Measurements from ENCODE around the gene MRPL36.
"Not testable (repeated sequence)": the region's sequence is repeated elsewhere in the genome, so short reads cannot be mapped to it uniquely, and the experiment has no call there.

MRPL36 gene

DNA sequence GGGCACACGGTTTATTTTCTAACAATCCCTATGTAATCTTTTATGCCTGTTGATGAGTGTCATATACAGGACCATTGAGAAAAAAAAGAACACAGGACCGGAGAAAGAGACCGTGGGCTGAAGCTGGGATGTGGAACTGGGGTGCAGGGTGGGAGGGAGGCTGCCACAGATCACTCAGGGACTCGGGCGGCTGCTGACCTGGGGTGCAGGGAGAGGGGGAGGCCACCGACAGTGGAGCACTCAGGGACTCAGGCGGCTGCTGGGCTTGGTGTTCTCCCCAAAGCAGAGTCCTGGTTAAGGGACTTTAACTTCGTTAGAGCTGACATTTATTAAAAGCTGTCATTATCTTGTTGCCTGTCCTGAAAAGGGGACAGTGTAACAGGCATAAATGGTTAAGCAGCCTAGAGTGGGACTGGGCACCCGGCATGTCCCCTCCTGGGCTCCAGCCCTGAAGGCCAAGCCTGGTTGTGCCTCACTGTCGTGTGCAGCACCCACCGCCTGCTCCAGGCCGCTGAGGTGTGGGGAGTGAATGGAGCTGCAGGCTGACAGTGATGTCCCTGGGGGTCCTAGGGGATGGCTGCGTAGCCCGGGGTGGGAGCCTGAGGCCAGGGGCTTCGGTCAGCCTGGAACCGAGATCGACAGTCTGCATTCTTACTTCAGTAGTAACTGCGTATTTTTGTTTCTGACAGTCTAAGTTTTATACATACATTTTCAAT, 15.6 kb upstream of the MRPL36 start:
- no peak for DNase-seq (ENCODE audit: low read depth in 3 of 3)

DNA sequence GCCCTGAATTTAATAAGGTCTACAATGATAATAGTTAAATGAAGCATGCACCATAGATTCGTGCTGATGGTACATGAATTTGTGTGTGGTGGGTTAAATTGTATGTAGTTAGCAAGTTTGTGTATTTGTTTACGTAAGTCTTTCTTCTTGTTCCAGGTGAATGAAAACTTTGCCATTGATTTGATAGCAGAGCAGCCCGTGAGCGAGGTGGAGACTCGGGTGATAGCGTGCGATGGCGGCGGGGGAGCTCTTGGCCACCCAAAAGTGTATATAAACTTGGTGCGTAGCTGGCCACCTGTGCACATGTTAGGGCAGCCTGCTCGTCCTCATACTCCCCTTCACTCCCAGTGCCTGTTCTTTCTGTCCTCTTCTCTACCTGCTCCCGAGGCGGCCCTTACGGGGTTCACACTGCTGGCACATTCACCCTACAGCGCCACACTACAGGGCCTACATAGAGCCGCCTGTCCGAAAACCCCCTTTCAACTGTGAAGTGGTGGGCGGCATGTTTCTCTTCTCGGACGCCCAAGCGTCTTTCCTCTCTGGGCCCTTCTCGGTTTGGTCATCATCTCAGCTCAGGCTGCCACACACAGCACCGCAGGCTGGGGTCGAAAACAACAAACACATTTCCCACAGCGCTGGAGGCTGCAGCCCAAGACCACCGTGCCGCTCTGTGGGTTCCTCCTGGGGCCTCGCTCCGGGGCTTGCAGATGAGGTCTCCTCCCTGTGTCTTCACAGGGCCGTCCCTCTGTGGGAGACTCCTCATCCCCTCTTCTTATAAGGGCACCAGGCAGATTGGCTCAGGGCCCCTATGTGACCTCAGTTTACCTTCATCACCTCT, 14.8 kb upstream of the MRPL36 start:
- DNase-seq (ENCODE audit: low read depth in 3 of 3), result no peak

DNA sequence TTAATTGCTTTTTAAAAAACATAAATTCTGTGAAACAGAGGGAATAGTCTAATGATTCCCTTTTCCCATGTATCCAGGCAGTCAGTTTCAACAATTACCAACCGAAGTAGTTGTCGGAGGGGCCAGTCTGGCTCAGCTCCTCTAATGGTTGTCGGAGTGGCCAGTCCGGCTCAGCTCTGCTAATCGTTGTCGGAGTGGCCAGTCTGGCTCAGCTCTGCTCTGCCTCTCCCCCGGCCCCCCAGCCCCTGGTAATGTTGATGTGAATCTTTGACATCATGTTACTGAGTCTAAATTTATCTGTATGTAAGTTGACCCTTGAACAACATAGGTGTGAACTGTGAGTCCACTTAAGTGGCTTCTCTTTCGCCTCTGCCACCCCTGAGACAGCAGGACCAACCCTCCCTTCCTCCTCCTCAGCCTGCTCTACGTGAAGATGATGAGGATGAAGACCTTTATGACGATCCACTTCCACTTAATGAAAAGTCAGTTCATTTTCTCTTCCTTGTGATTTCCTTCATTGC, 11.0 kb upstream of the MRPL36 start:
- DNase-seq (ENCODE audit: low read depth in 3 of 3), result no peak

DNA sequence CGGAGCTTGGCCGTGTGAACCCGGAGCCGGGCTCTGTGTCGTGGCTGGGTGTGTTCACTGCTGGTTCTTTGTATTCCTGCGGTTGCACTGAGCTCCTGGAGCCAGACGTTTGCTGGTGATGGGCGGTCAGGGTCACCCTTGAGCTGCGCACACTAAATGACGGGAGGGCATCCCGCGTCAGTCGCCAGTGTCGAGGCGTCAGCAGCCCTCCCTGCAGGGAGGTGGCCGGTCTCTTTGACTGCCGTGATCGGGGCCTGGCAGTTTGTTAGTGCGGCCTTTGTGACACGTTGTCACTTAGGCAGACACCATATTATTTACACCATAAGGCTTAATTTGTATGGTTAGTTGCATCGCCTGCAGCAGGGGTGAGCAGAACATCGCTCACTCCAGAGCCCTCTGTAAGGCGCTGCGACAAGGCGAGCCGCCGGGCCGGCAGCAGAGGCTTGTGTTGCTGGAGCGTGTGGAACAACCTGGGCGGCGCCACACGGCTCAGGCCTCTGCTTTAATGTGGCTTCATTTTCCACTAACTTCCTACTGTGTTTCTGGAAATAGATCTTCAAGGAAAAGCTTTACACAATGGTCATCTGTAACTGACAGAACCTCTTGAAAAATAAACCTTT, 9.9 kb upstream of the MRPL36 start:
- DNase-seq (ENCODE audit: low read depth in 3 of 3), result no peak

DNA sequence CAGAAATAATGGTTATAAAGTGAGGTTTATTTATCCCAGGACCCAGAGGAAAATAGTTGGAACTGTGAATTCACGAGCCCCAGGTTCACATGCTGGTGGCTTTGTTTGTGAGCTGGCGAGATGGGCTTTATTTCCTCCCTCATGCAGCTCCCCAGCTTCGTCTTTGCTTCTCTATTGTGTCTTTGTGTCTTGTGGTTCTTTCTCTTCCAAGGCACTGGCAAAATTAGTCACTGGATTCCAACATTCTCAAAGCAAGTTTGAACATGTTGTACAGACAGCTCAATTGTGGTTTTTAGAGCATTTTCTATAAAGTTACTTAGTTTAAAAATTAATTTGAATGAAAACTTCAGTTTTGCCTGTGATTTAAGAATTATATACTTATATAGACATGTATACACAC, 8.8 kb upstream of the MRPL36 start:
- no peak for DNase-seq (ENCODE audit: low read depth in 3 of 3)

DNA sequence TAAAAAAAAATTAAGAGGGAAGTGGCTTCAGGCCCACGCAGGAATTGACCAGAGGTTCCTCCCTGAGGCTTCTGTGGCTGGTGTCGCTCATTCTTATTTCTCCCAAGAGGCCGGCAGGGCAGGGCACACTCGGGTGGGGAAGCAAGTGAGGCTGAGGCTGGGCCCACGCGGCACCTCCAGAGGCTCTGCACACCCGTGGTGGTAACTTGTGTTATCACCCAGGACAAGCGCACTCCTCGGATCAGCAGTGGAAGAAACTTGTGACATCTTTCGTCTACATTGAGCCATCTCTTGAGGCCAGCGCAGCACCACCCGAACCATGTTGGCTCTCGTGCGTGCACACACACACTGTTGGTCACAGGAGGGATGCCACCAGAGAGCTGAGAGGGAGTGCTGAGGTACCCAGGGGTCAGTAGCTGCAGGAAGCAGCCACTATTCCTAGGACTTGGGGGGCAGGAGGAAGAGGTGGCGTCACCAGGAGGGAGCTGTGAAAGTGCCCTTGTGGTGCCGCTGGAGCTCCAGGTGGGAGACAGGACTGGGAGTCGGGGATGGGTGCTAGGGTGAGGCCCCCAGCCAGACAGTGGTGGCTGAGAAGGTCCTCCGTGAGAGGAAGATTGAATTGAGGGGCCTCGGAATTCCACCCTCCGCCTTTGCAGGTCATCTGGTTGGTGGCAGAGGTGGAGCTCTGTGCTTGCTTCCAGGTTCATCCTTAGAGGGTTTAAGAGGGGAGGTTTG, 8.0 kb upstream of the MRPL36 start:
- no peak for DNase-seq (ENCODE audit: low read depth in 3 of 3)

DNA sequence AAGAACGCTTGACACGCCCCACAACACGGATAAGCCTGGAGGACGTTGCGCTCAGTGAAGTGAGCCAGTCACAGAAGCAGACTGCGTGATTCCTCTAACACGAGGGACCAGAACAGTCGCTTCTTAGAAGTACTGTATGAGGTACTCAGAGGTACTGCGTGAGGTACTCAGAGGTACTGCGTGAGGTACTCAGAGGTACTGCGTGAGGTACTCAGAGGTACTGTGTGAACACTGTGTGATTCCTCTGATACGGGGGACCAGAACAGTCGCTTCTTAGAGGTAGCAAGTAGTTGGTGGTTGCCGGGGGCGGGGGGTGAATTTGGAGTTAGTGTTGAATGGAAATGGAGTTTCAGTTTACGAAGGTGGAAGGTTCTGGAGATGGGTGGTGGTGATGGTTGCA, 7.3 kb upstream of the MRPL36 start:
- no peak for DNase-seq (ENCODE audit: low read depth in 3 of 3)

DNA sequence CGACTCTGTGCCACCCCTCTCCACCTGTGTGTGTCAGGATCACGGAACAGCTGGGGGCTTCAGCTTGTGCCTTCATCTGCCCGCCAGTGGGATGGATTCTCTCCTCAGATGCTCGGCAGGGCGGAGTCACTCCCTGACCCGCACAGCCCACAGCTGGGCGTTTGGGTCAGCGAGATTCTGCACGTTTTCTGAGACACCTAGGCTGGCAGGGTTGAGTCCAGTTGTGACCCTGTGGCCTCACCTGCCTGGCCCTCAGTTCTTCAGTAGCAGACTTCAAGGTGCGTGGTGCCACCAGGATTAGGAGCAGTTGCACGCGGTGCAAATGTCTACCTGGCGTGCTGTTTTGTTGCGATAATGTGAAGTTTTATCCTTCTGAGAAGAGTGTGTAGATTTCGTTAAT, 6.6 kb upstream of the MRPL36 start:
- DNase-seq (ENCODE audit: low read depth in 3 of 3), result no peak

DNA sequence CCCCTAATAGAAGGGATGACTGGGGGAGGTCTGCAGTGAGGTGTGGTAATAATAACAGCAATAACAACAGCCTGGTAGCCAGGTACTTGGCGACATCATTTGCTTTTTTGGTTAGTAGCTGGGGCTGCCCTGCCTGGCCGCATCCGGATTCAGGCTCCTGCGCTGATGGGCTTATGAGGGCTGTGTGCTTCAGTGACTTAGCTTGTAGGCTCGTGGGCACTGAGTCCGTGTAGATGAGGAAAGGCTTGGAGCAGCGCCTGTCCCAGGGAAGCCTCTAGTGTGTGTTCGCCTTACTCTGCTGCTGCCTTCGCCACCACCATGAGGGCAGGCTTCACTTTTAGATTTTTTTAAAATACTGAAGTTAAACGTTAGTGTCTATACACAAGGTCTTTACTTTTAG, 6.1 kb upstream of the MRPL36 start:
- DNase-seq (ENCODE audit: low read depth in 3 of 3), result no peak

DNA sequence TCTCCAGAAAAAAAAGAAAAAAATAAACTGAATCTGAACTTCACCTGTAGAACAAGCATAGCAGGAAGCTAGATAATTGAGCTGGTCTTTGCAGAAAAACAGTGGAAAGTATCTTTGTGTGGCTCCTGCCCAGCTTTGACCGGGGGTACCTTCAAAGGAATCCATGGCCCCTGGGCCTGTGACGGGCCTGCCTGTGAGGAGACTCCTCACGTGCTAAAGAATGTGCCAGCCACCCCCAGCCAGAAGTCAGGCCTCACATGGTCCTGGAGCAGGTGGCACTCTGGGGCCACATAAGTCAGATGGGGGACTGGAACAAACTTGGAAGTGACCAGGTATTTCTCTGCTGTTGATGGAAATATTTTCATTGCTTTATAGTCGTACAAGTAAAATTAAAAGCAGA, 5.7 kb upstream of the MRPL36 start:
- DNase-seq (ENCODE audit: low read depth in 3 of 3), result no peak

DNA sequence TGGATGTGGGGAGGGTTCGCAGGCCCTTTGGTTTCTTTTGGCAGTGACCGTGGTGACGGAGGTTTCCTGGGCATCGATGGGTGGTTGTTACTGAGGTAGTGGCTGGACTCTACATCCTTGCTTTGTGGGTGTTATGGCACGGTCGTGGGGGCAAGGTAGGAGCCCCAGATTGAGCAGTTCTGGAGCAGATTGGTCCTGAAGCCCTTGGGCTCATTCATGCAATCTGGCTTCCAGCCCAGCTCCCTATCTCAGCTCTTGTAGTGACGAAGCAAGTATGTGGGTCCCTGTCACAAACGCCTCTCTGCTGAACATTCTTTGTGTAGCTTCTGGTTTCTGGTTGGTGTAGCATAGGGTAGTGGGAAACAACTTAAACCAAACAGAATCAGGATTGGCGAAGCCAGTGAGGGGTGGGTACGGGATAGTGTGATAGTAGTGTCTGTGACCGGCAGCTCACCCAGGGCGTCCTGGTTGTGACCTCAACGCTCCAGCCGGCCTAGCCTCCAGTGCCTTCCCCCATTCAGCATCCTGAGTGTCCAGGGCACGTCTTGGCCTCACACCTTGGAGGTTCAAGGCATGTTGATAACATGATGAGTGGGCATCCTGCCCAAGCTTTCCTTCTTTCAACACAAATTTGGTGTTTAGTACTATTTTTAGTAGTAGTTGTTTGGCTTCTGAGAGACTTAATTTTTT, 4.5 kb upstream of the MRPL36 start:
- DNase-seq (ENCODE audit: low read depth in 3 of 3), result no peak

DNA sequence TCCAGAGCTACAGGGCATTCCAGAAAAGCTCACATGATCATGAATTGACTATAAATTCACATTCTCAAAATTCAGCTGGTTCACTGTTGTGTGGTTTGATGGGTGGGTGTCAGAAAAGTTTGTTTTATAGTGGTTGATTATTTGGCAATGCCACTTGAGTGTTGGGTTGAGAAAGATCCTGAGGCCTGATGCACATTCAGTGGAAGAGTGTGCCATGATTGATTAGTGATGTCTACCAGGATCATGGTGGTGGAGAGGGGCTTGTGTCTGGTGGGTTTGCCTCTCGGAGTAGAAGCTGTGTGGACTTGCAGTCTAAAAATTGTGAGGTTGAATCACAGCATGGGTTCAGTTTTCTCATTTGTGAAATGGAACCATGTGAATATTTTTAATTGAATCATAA, 3.6 kb upstream of the MRPL36 start:
- DNase-seq (ENCODE audit: low read depth in 3 of 3), result no peak

DNA sequence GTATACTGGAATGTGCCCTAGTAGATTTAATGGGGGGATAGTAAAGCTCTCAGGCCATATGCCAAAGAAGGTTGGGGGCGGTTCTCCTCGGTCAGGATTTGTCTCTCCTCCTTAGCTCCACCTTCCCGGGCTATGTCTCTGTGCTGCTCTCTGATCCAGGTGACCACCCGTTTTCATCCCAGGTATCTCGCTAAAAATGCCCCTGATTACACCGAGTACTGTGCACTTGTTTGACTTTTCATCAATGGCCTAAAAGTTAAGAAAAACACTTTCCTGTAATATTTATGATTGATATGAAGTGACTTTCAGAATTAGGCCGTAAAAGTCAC, 2.3 kb upstream of the MRPL36 start:
- DNase-seq (ENCODE audit: low read depth in 3 of 3), result no peak

DNA sequence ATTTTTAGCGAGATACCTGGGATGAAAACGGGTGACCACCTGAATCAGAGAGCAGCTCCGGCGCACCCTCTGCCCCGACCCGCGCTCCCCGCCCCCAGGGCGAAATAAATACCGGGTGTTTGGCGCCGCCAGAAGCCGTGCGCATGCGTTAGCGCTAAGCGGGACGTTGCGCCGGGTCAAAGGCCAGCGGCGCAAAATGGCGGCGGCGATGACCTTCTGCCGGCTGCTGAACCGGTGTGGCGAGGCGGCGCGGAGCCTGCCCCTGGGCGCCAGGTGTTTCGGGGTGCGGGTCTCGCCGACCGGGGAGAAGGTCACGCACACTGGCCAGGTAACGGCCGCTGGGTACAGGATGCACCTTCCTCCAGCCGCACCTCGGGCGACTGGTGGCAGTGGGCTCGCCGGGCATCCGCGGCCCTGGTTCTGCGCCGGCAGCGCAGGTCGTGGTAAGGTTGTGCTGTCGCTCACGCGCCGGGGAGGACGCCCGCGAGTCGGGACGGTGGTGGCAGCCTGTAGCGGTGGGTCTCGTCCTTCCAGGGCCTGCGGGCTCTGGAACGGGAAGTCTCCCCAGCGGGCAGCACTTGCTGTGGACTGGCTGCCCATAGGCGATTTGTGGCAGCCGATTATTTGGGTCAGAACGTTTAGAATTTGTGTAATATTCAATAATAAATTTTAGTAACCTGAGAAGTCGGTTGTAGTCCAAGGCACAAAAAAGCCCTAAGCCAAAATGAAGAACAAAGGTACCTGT, 1.8 kb upstream of the MRPL36 start, which contains the start of gene NDUFS6:
NDUFS6 (plus strand) TSS at position 186 of the 745 bp plus-strand sequence; CDS start at position 197, 11 bp downstream.
- peak; percentile 59 to 68 (median 63) for DNase-seq (ENCODE audit: low read depth in 3 of 3)

DNA sequence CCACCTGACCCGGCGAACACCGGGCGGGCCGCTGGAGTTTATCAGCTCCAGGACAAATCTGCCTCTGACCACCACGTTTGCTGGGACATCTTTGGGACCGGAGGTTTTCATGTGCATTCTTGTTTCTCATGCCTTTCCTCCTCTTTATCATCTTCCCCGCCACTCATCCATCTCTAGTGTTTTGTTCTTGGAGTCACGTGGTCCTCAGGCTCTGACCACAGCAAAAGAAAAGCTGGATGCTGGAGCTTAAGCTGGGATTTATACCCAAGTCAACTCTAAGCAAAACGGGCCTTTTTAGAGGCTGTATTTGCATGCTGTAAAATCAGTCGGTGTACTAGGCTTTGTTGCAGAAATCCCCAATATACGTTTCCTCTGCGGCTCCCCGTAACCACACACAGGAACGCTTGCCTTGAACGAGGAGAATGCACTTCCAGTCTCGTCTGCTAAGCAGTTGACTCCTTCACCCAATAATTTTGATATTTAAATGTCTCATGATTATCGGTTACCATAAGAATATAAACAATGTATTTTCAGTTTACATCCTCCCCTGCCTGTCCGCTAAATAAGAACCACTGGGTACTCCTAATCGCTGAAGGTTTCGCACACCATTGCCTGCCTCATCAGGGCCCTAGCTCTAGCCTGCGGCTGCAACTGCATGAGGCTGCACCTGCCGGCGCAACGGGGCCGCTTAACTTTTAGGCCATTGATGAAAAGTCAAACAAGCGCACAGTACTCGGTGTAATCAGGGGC, 1.0 kb upstream of the MRPL36 start:
- DNase-seq (ENCODE audit: low read depth in 3 of 3), result peak in 1 of 3 experiments; percentile 11

DNA sequence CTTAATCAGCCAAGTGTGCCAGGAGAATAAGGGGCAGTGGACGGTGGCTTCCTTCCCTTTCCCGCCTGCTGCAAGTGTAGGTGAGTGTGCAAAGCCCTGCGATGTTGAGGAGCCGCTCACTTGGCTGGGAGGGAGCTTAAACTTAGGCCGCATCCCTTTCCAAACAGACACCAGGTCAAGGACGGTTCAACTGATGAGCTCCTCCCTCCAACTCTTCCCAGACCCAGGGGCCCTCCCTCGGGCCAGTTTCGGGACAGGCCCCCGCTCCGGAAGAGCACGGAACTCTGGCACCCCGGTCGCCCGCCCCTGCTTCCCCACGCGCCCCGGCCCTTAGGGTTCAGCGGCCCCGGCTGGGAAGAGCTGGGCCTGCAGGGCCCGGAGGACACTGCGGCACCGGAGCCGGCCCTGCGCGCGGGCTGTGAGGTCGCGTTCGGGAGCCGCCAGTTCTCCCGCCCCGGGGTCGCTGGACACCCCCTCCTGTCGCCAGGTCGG, 481 bp downstream of the MRPL36 start:
- no peak for DNase-seq (ENCODE audit: low read depth in 3 of 3)

DNA sequence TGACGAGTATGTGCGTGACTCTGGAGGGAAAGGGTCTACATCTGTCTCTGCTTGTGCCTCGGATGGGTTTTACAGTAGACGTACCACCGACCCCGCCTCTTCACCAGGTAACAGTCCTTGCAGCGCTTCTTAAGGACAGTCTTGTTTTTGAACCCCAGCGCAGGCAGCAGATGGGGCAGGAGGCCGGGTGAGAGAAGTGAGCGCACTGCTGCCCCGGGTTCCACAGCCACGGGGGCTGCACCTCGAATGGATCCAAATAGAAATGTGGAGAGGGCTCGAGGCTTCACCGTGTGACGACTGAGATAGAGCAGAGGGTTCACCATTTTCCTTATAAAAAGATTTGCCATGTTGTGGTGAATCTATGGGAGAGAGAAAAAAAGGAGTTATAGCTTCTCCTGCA, 1.0 kb downstream of the MRPL36 start:
- not testable (repeated sequence) for DNase-seq (ENCODE audit: low read depth in 3 of 3)

DNA sequence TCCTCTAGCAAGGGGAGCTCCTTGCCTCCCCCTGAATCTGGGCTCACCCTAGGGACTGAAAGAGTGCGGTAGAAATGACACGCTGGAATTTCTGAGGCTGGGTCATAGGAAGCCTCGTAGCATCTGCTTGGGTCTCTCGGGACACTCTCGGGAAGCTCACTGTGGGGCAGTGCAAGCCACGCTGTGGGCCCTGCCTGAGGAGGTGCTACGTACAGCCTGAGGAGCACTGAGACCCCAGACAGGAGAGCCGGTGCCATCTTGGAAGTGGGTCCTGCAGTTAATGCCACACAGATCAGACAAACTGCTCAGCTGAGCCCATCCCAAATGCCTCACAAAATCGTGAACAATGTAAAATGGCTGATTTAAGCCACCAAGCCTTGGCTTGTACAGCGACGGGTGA, 1.8 kb downstream of the MRPL36 start:
- no peak for DNase-seq (ENCODE audit: low read depth in 3 of 3)

DNA sequence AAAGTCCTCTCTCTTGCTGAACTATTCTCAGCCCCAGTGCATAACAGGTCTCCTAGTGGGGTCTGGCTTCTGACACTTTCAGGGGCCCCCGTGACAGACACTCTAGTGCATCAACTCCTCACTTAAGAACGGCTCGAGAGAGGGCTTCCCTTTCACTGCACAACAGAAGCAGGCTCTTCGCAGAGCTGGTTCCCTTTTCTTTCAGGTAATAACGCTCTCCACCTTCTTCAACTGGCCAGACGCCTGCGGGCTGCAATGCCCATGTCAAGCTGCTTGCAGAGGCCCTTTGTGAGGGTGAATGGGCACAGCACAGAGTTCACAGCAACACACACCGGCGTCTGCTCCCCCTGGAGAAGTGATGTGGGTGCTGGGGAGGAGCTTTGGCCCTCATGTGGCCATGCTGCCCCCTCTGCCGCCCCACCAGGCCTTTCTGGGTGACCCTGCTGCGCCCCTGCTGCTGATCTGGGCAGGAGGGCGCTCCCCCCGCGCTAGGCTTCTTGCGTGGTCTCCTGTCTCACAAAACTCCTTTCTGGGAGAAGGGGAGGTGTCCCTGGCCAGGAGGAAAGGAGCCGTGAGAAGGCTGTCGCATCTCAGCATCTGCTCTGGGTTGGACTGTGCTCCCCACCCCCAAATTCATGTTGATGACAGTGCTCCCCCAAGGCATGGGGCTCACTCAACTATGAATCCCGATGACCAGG, 2.4 kb downstream of the MRPL36 start:
- DNase-seq (ENCODE audit: low read depth in 3 of 3), result no peak
